CD4-positive, alpha-beta T cell treated with Interleukin-6 for 4 hours (primary cell): ENCODE results near the gene NPTX1.
A peak's percentile ranks its signal among the peaks of the same experiment; 100 is the strongest.
"Not testable (repeated sequence)": the region's sequence is repeated elsewhere in the genome, so short reads cannot be mapped to it uniquely, and the experiment has no call there.

Experiments used
- DNase-seq: peaks from one replicate; pipeline ENCODE4 v3.0.0-alpha.2; 2020; ENCODE audit warnings: mixed read lengths

The NPTX1 gene

GRCh38 chr17:80475910-80476876 lies at the start of gene NPTX1:
TSS of gene NPTX1 (minus strand) at chr17:80476607. CDS start at chr17:80476446, 161 bp downstream.
- DNase-seq, result peak; percentile 28

- no peak for DNase-seq
Observed at GRCh38 chr17:80523956-80524712, 47.7 kb upstream of the NPTX1 start.

- no peak for DNase-seq
Observed at GRCh38 chr17:80523054-80523744, 46.8 kb upstream of the NPTX1 start.

- no peak for DNase-seq
Observed at GRCh38 chr17:80520810-80521455, 44.5 kb upstream of the NPTX1 start.

DNA sequence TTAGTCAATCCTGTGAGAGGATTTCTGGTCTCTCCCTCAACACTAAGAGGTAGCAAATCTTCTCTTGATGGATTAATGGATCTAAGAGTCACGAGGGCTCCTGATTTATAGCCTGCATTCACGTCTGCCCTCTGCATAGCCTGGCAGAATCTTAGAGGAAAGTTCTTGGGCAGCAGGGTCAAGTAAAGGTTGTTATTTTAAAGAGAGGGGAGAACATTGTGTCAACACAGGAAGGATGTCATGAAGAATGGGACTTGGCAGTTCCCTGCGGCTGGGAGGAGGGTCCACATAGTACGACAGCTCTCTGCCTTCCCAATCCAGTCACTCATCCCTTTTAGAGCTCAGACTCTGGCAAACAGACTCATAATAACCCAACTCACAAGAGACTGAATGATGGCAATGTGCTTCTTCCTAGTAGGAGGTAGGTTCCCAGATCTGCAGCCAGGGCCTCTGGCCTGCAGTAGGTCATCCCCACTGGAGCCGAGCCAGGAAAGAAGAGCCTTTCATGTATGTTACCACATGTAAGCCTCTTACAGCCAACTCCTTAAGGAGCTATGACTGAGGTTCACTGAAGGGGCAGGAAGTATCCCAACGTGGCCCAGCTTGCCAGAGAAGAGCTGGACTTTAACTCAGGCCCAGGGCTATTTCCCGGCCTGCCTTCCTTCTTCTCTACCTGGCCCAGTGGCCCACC lies 42.8 kb upstream of the NPTX1 start:
- no peak for DNase-seq

DNA sequence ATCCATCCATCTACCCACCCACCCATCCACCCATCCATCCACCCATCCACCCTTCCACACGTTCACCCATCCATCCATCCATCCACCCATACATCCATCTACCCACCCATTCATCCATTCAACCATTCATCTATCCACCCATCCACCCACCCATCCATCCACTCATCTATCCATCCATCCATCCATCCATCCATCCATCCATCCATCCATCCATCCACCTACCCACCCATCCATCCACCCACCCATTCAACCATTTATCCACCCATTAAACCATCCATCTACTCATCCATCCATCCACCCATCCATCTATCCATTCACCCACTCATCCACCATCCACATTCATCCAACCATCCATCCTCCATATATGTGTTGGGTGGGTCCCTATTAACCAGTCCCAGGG lies 42.0 kb upstream of the NPTX1 start:
- DNase-seq, result no peak

GRCh38 chr17:80517641-80518040 lies 41.2 kb upstream of the NPTX1 start:
- no peak for DNase-seq

DNA sequence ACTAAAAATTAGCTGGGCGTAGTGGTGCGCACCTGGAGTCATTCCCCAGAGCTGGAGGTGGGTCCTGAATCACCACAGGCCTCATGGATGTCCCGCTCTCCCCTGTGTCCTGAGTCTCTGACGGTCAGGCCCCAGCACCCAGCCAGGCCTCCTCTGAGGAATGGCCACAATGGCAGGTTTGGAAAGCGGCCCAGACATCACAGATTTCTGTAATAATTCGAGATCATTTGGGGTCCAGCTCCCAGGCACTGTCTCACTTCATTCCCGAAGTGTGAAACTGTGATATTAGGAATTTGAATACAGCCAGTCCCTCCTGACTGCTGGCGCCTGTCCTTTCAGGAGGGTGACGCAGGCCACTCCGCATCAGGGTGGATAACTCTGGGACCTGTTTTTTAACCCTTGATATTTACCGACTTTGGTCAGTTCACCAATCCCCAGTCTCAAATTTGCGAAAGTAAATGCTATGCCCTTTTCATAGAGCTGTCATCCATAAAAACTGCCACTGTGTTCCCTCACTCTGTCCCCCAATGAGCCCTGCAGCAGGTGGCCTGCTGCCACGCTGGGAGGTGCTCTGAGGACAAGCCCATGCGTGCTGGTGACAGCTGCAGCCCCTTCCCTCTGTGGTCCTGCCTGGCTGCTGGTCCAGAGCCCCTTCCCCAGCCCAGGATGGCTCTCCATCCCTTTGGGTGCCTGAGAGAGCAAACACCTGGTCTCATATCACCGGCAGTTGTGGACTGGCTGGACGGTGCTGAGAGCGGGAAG lies 39.9 kb upstream of the NPTX1 start:
- DNase-seq, result no peak

- DNase-seq, result no peak
Observed at GRCh38 chr17:80513892-80514291, 37.5 kb upstream of the NPTX1 start.

GRCh38 chr17:80513201-80513600 lies 36.8 kb upstream of the NPTX1 start:
- DNase-seq, result no peak

DNA sequence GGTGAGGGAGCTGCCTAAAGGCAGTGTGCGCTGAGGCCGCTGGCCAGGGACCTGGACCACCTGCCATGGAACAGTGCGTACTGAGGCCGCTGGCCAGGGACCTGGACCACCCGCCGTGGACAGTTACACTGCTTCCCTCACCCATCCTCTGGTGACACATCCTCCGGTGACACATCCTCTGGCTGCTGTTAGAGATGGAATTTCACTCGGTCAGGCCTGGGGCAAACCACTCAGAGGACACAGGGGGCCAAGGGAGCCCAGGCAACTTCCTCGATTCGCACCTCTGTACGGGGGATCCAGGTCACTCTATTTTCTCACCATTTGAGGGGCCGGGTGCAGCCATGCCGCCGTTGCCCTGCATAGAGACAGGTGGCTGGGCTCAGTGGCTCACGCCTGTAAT lies 35.8 kb upstream of the NPTX1 start:
- no peak for DNase-seq

- no peak for DNase-seq
Observed at GRCh38 chr17:80511222-80512180, 35.1 kb upstream of the NPTX1 start.

GRCh38 chr17:80510772-80511171 lies 34.4 kb upstream of the NPTX1 start:
- DNase-seq, result no peak

- no peak for DNase-seq
Observed at GRCh38 chr17:80510132-80510531, 33.7 kb upstream of the NPTX1 start.

- no peak for DNase-seq
Observed at GRCh38 chr17:80509311-80509710, 32.9 kb upstream of the NPTX1 start.

DNA sequence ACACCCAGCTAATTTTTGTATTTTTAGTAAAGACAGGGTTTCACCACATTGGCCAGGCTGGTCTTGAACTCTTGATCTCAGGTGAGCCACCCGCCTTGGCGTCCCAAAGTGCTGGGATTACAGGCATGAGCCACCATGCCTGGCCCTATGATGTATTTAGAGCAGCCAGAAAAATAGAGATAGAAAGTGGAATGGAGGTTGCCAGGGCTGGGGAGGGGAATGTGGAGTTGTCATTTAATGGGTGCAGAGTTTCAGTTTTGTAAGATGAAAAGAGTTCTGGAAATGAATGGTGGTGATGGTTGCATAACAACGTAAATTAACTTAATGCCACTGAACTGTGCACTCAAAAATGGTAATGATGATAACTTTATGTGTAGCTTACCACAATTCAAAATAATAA lies 31.6 kb upstream of the NPTX1 start:
- DNase-seq, result no peak

DNA sequence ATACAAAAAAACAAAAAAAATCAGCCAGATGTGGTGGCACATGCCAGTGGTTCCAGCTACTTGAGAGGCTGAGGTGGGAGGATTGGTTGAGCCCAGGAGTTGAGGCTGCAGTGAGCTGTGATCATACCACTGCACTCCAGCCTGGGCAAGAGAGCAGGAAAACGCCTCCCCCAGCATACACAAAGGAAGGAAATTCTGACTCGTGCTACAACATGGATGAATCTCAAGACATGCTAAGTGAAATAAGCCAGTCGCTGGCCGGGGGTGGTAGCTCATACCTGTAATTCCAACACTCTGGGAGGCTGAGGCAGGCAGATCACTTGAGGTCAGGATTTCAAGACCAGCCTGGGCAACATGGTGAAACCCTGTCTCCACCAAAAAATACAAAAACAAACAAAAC lies 30.8 kb upstream of the NPTX1 start:
- DNase-seq, result not testable (repeated sequence)

DNA sequence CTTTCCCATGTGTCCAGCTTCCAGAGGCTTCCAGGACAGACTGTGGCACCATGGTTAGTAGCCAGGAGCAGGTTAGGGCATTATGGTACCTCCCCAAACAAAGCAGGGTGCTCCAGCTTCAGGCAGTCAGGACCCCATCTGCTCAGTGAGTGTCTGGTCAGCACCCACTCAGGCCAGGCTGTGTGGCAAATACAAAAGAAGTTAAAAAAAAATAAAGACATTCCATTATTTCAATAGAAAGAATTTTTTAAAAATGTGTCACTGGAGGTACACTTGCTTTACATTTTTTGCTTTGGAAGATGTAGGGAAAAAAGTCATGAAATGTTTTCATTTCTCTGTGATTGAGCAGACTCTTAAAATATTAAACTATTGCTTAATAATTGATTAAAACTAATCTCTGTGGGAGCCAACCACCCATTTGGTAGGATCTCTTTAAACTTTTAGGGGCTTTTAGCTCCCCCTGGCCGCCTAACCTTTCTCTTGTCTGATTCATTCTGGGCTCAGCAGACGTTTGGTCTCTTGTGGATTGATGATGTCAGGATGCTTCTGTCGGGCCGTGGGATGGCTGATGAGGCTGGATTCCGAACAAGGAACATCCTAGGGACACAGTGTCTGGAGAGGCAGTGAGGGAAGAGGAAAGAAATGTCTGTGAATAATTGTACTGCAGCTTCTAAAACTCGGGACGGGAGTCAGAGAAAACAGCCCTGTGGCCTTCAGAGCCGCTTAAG lies 28.4 kb upstream of the NPTX1 start:
- DNase-seq, result no peak

- no peak for DNase-seq
Observed at GRCh38 chr17:80503921-80504320, 27.5 kb upstream of the NPTX1 start.
